Vagina (tissue), 2 donors: ENCODE results near the gene PRKCE. TPM values are rescaled to one million over a fixed set of nuclear protein-coding genes. Genes with fewer than 3 reads are reported as not detected.

Source experiments
- DNase-seq, 2 donors: peaks; one replicate each; pipeline ENCODE4 v3.0.0-alpha.2; 2017; ENCODE audit errors: extremely low spot score in 2 of 2
- H3K27ac ChIP-seq: fragments of 200-600 bp; sonication (generic); one replicate; pipeline ENCODE4 v1.5.1; 2019
- H3K27me3 ChIP-seq: fragments of 200-600 bp; sonication (generic); one replicate; pipeline ENCODE4 v1.5.1; 2019
- H3K36me3 ChIP-seq, 2 donors: fragments of 200-600 bp; sonication (generic); one replicate each; pipeline ENCODE4 v1.5.1; 2017 to 2019
- H3K4me1 ChIP-seq: fragments of 200-600 bp; sonication (generic); one replicate; pipeline ENCODE4 v1.5.1; 2019
- H3K4me3 ChIP-seq, 2 donors: fragments of 200-600 bp; sonication (generic); 1 replicate in 1 of 2; 2 replicates in 1 of 2; pipeline ENCODE4 v1.5.1; 2016 to 2019
- H3K9me3 ChIP-seq: fragments of 200-600 bp; sonication (generic); one replicate; pipeline ENCODE4 v1.5.1; 2019
- POLR2A ChIP-seq, 2 donors: fragments of 450-650 bp; IDR thresholded peaks; one replicate each; pipeline ENCODE4 v1.6.1; 2017; ENCODE audit warnings: antibody characterized with exemption in 2 of 2, mild to moderate bottlenecking in 2 of 2, moderate library complexity in 2 of 2
- POLR2AphosphoS5 ChIP-seq, 2 donors: sonication (generic); formaldehyde crosslinking; IDR thresholded peaks; one replicate each; pipeline ENCODE4 v1.9.0; 2017; ENCODE audit warnings: antibody characterized with exemption in 2 of 2, mild to moderate bottlenecking in 2 of 2, low read depth in 1 of 2; ENCODE audit not compliant: insufficient read depth in 1 of 2
- intact Hi-C: fragments of 100-400 bp; cut with DNase I; formaldehyde crosslinking; loops from one replicate; pipeline ENCODE4 v1.15.1; 2023
- total RNA-seq: library from RNA; depleted of rRNA; stranded (reverse); fragments of >200 nt; gene quantifications from one replicate; pipeline ENCODE4 v1.2.3, GENCODE V29; 2016
- TF ChIP-seq, protein P1 (sequence below), 3 experiments: fragments of 450-650 bp in 2 of 3; fragments of 200-600 bp in 1 of 3; sonication (generic) in 1 of 3; IDR thresholded peaks; one replicate each; pipeline ENCODE4 v1.5.1; 2017 to 2019; ENCODE audit warnings: antibody characterized with exemption in 3 of 3, mild to moderate bottlenecking in 2 of 3, moderate library complexity in 2 of 3

Gene PRKCE
- total RNA-seq, 1 donor from 2014 or later, result 11.8 TPM

DNA sequence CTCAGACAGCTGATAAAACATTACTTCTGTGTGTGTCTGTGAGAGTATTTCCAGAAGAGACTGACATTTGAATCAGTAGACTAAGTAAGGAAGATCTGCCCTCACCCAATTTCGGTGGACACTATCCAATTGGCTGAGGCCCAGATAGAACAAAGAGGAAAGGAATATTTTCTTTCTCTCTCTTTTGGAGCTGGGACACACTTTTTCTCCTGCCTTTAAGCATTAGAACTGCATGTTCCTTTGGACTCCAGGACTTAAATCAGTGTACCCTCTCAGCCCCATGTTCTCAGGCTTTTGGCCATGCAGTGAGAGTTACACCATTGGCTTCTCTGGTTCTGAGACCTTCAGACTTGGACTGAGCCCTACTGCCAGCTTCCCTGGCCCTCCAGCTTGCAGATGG, 37.1 kb upstream of the PRKCE start:
- no peaks in the 10 kb centered on the region for H3K36me3 ChIP-seq
- intact Hi-C loops, result no loop called here
- no peak for TF ChIP-seq POLR2A (IDR thresholded peaks at IDR 0.05)
- TF ChIP-seq, protein P1, sequence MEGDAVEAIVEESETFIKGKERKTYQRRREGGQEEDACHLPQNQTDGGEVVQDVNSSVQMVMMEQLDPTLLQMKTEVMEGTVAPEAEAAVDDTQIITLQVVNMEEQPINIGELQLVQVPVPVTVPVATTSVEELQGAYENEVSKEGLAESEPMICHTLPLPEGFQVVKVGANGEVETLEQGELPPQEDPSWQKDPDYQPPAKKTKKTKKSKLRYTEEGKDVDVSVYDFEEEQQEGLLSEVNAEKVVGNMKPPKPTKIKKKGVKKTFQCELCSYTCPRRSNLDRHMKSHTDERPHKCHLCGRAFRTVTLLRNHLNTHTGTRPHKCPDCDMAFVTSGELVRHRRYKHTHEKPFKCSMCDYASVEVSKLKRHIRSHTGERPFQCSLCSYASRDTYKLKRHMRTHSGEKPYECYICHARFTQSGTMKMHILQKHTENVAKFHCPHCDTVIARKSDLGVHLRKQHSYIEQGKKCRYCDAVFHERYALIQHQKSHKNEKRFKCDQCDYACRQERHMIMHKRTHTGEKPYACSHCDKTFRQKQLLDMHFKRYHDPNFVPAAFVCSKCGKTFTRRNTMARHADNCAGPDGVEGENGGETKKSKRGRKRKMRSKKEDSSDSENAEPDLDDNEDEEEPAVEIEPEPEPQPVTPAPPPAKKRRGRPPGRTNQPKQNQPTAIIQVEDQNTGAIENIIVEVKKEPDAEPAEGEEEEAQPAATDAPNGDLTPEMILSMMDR (IDR thresholded peaks at IDR 0.05), result no peak
- TF ChIP-seq POLR2AphosphoS5 (IDR thresholded peaks at IDR 0.05; ENCODE audit: insufficient read depth in 1 of 2, low read depth in 1 of 2), result no peak
- H3K27ac ChIP-seq, result no peak overlapping the region
- DNase-seq, result no peak
- H3K9me3 ChIP-seq, result no peaks in the 10 kb centered on the region
- H3K4me1 ChIP-seq, result peaks cover 11% of the 10 kb centered on the region
- H3K4me3 ChIP-seq, result no peak overlapping the region
- no peaks in the 10 kb centered on the region for H3K27me3 ChIP-seq

DNA sequence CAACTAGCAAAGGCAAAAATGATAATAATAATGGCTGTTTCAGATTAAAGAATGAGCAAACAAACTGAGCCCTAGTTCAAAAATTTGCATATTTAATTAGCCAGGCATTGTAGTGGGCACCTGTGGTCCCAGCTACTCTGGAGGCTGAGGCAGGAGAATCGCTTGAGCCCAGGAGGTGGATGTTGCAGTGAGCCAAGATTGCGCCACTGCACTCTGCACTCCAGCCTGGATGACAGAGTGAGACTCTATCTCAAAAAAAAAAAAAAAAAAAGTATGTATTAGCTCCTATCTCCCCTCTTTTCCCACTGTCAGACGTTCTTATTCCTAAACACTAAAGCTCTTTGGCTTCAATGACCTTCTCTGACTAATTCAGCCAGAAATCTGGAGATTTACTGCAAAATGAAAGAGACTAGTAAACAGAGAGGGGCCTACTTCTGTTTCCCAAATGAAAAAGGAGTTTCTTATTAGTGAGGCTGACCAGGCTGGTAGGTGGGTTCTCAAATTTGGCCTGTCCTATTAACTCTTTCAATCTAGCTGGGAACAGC, 36.5 kb upstream of the PRKCE start:
- no peaks in the 10 kb centered on the region for H3K9me3 ChIP-seq
- no peak overlapping the region for H3K27ac ChIP-seq
- no peaks in the 10 kb centered on the region for H3K27me3 ChIP-seq
- no peak for DNase-seq
- TF ChIP-seq POLR2AphosphoS5 (IDR thresholded peaks at IDR 0.05; ENCODE audit: insufficient read depth in 1 of 2, low read depth in 1 of 2) (no peak), POLR2A (IDR thresholded peaks at IDR 0.05) (no peak)
- TF ChIP-seq, protein P1 (IDR thresholded peaks at IDR 0.05), result no peak
- H3K4me3 ChIP-seq, result no peak overlapping the region
- H3K4me1 ChIP-seq, result peaks cover 5% of the 10 kb centered on the region
- intact Hi-C loops, result no loop called here
- no peaks in the 10 kb centered on the region for H3K36me3 ChIP-seq

DNA sequence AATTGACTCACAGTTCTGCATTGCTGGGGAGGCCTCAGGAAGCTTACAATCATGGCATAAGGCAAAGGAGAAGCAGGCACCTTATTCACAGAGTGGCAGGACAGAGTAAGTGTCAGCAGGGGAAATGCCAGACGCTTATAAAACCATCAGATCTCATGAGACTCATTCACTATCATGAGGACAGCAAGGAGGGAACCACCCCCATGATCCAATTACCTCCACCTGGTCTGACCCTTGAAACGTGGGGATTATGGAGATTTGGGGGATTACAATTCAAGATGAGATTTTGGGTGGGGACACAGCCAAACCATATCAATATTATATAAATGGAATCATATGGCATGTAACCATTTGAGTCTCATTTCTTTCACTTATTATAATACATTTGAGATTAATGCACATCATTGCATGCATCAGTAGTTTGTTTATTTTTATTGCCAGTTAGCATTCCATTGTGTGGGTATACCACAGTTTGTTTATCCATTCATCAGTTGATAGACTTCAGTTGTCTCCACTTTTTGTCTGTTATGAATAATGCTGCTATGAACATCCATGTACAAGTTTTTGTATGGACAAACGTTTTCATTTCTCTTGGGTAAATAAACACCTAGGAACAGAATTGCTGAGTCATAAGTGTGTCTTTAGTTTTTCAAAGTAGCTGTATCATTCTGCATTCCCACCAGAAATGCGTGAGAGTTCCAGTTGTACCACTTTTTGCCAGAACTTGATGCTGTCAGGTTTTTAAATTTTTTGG, 34.6 kb upstream of the PRKCE start:
- H3K4me1 ChIP-seq, result no peaks in the 10 kb centered on the region
- DNase-seq, result no peak
- no peak overlapping the region for H3K27ac ChIP-seq
- no peak for TF ChIP-seq POLR2A (IDR thresholded peaks at IDR 0.05)
- no peak for TF ChIP-seq POLR2AphosphoS5 (IDR thresholded peaks at IDR 0.05; ENCODE audit: insufficient read depth in 1 of 2, low read depth in 1 of 2)
- TF ChIP-seq, protein P1 (IDR thresholded peaks at IDR 0.05), result no peak
- H3K27me3 ChIP-seq, result no peaks in the 10 kb centered on the region
- H3K9me3 ChIP-seq, result no peaks in the 10 kb centered on the region
- H3K36me3 ChIP-seq, result no peaks in the 10 kb centered on the region
- H3K4me3 ChIP-seq, result no peak overlapping the region
- intact Hi-C loops, result no loop called here

DNA sequence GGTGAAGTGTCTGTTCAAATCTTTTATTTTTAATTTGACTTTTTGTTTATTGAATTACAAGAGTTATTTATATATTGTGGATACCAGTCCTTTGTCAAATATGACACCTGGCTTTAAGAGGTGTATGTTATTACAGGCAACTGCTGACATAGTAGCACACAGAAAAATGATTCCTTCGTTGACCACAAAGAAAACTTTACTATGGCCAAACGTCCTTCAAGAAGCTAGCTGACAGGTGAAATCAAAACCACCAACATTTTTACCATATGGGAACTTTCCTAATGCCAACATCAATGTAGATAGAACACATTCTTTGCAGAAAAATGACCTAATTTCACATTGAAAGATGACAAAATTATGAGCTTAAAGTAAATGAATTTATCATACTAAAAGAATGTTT, 34.0 kb upstream of the PRKCE start:
- TF ChIP-seq, protein P1 (IDR thresholded peaks at IDR 0.05), result no peak
- TF ChIP-seq POLR2AphosphoS5 (IDR thresholded peaks at IDR 0.05; ENCODE audit: insufficient read depth in 1 of 2, low read depth in 1 of 2), result no peak
- no peak for TF ChIP-seq POLR2A (IDR thresholded peaks at IDR 0.05)

More for the DNA sequence above, 34.0 kb upstream of the PRKCE start:
- Histone ChIP-seq H3K27me3 (no peaks in the 10 kb centered on the region), H3K27ac (no peak overlapping the region), H3K9me3 (no peaks in the 10 kb centered on the region), H3K4me1 (no peaks in the 10 kb centered on the region), H3K36me3 (no peaks in the 10 kb centered on the region), H3K4me3 (no peak overlapping the region)
- intact Hi-C loops, result no loop called here
- DNase-seq, result no peak
